SK-N-SH (cell line): Measurements from ENCODE around the gene SPI1. TPM values are rescaled to one million over a fixed set of nuclear protein-coding genes. Genes with fewer than 3 reads are reported as not detected.

Experiments used
- CTCF ChIA-PET: fragments of 300-600, 350-600 bp; formaldehyde crosslinking; extraction: SDS; loops from one replicate; lab custom pipeline; 2021; lab: Yijun Ruan, JAX
- POLR2A ChIA-PET: fragments of 350-600 bp; sonication (Branson Sonifier 250); formaldehyde crosslinking; extraction: SDS; loops from one replicate; lab custom pipeline; 2020; ENCODE audit warnings: antibody characterized with exemption, inconsistent platforms; lab: Yijun Ruan, JAX
- DNase-seq: peaks from one replicate; pipeline ENCODE4 v3.0.0; 2012
- H2AFZ ChIP-seq: fragments of 200-600 bp; sonication (generic); 2 replicates; pipeline ENCODE4 v1.8.1; 2016; ENCODE audit warnings: antibody characterized with exemption, mild to moderate bottlenecking, low read depth
- H3F3A ChIP-seq: fragments of 200-600 bp; sonication (generic); replicated peaks from 2 replicates; pipeline ENCODE3; 2016; ENCODE audit warnings: antibody characterized with exemption, mild to moderate bottlenecking; ENCODE audit not compliant: insufficient read depth
- H3K27ac ChIP-seq, 2 experiments: fragments of 200-500 bp in 1 of 2; fragments of 200-600 bp in 1 of 2; sonication (Bioruptor generic) in 1 of 2; sonication (generic), shearing (Covaris generic) in 1 of 2; 2 replicates each; pipeline versions ENCODE4 v1.5.1 to v1.6.1; 2014 to 2016; ENCODE audit warnings: low read depth in 2 of 2, inconsistent platforms in 1 of 2, low read length in 1 of 2, mild to moderate bottlenecking in 1 of 2, mixed read lengths in 1 of 2
- H3K27me3 ChIP-seq: fragments of 200-600 bp; sonication (generic), shearing (Covaris generic); 2 replicates; pipeline ENCODE4 v1.6.1; 2016; ENCODE audit warnings: mixed run types; ENCODE audit not compliant: insufficient read depth
- H3K36me3 ChIP-seq, 2 experiments: fragments of 200-500 bp in 1 of 2; fragments of 200-600 bp in 1 of 2; sonication (Bioruptor generic) in 1 of 2; sonication (generic) in 1 of 2; replicated peaks in 1 of 2; 2 replicates each; pipeline versions ENCODE3 to v1.5.1; 2014 to 2016; ENCODE audit warnings: low read length in 1 of 2, mild to moderate bottlenecking in 1 of 2; ENCODE audit not compliant: insufficient read depth in 2 of 2, control insufficient read depth in 1 of 2
- H3K4me1 ChIP-seq, 2 experiments: fragments of 200-500 bp in 1 of 2; fragments of 200-600 bp in 1 of 2; sonication (Bioruptor generic) in 1 of 2; sonication (generic), shearing (Covaris generic) in 1 of 2; 2 replicates each; pipeline versions ENCODE4 v1.5.1 to v1.6.1; 2014 to 2016; ENCODE audit warnings: low read depth in 1 of 2, low read length in 1 of 2, mixed run types in 1 of 2; ENCODE audit not compliant: insufficient read depth in 2 of 2, control insufficient read depth in 1 of 2
- H3K4me2 ChIP-seq: fragments of 200-600 bp; sonication (generic), shearing (Covaris generic); 2 replicates; pipeline ENCODE4 v1.6.1; 2017; ENCODE audit warnings: mixed run types
- H3K4me3 ChIP-seq, 2 experiments: fragments of 200-500 bp in 1 of 2; fragments of 200-600 bp in 1 of 2; sonication (Bioruptor generic) in 1 of 2; sonication (generic), shearing (Covaris generic) in 1 of 2; 2 replicates each; pipeline versions ENCODE4 v1.5.1 to v1.8.1; 2014 to 2016; ENCODE audit warnings: low read depth in 2 of 2, inconsistent platforms in 1 of 2, low read length in 1 of 2, mild to moderate bottlenecking in 1 of 2, mixed read lengths in 1 of 2, moderate library complexity in 1 of 2
- H3K79me2 ChIP-seq: fragments of 200-600 bp; sonication (generic); 2 replicates; pipeline ENCODE4 v1.8.1; 2017; ENCODE audit warnings: mild to moderate bottlenecking; ENCODE audit not compliant: insufficient read depth
- H3K9ac ChIP-seq: fragments of 200-600 bp; sonication (generic); 2 replicates; pipeline ENCODE4 v1.6.1; 2017; ENCODE audit warnings: mixed run types
- H3K9me2 ChIP-seq: fragments of 200-600 bp; sonication (generic); 2 replicates; pipeline ENCODE4 v1.6.1; 2017; ENCODE audit warnings: mixed run types
- H3K9me3 ChIP-seq: fragments of 200-600 bp; sonication (generic); 2 replicates; pipeline ENCODE4 v1.6.1; 2017; ENCODE audit warnings: mixed run types, mild to moderate bottlenecking, moderate library complexity
- H4K20me1 ChIP-seq: fragments of 200-600 bp; sonication (generic); 2 replicates; pipeline ENCODE4 v1.6.1; 2017; ENCODE audit warnings: mild to moderate bottlenecking, mixed run types; ENCODE audit not compliant: insufficient read depth
- FOSL2 ChIP-seq: IDR thresholded peaks from 2 replicates; pipeline ENCODE4 v1.4.0; 2012; ENCODE audit warnings: low read depth, mild to moderate bottlenecking, moderate library complexity, borderline replicate concordance
- FOXM1 ChIP-seq: IDR thresholded peaks from 2 replicates; pipeline ENCODE4 v1.4.0; 2012; ENCODE audit warnings: low read depth, mild to moderate bottlenecking
- GATA2 ChIP-seq: sonication (generic); formaldehyde crosslinking; IDR thresholded peaks from 2 replicates; pipeline ENCODE4 v1.5.0; 2020; ENCODE audit warnings: mild to moderate bottlenecking, missing genetic modification reagents
- JUND ChIP-seq: IDR thresholded peaks from 2 replicates; pipeline ENCODE4 v1.4.0; 2012
- MEF2A ChIP-seq: IDR thresholded peaks from 2 replicates; pipeline ENCODE4 v1.4.0; 2012; ENCODE audit warnings: low read depth, borderline replicate concordance
- NRF1 ChIP-seq: IDR thresholded peaks from 2 replicates; pipeline ENCODE4 v1.6.1; 2012; ENCODE audit warnings: low read depth, mild to moderate bottlenecking, low read length
- RFX5 ChIP-seq: IDR thresholded peaks from 2 replicates; pipeline ENCODE4 v1.6.1; 2012; ENCODE audit warnings: mild to moderate bottlenecking, improper control_type of control experiment, low read length
- TAF1 ChIP-seq: IDR thresholded peaks from 2 replicates; pipeline ENCODE4 v1.6.1; 2012; ENCODE audit warnings: low read depth, mild to moderate bottlenecking, low read length, moderate library complexity, borderline replicate concordance
- USF2 ChIP-seq: fragments of 150-350 bp; IDR thresholded peaks from 2 replicates; pipeline ENCODE4 v1.6.1; 2017; ENCODE audit warnings: antibody characterized with exemption, low read length, low read depth, borderline replicate concordance
- YY1 ChIP-seq: IDR thresholded peaks from 2 replicates; pipeline ENCODE4 v1.4.0; 2012; ENCODE audit warnings: low read depth, mild to moderate bottlenecking
- WGBS: methylation state at CpG from one replicate; pipeline ENCODE4 v1.1.6; 2017; ENCODE audit warnings: low lambda C conversion rate; 5-methylcytosine and 5-hydroxymethylcytosine counted together
- polyA plus RNA-seq, 3 experiments: library from polyadenylated mRNA; depleted of rRNA; stranded (reverse); fragments of >200 nt; gene quantifications; 2 replicates each; pipeline ENCODE4 v1.2.3, GENCODE V29; 2012
- TF ChIP-seq, protein P1 (sequence below): IDR thresholded peaks from 2 replicates; pipeline ENCODE4; 2012
- TF ChIP-seq, protein P2 (sequence below): IDR thresholded peaks from 2 replicates; pipeline ENCODE4 v1.4.0; 2012; ENCODE audit warnings: low read depth, borderline replicate concordance

SPI1 gene
- polyA plus RNA-seq, 1 of the 3 experiments (the other 2 are of a cell fraction): not detected

GRCh38 chr11:47332791-47333525 is 45.4 kb downstream of the SPI1 start:
- H3K9me3 ChIP-seq: no peaks in the 10 kb centered on the region
- no peaks in the 10 kb centered on the region for H3K4me1 ChIP-seq
- H3K9ac ChIP-seq: no peak overlapping the region
- DNase-seq: peak; percentile 40
- TF ChIP-seq RFX5 (no peak), NRF1 (no peak), GATA2 (no peak), USF2 (no peak), TAF1 (no peak), YY1 (no peak), JUND (no peak), FOSL2 (no peak), FOXM1 (no peak)
- TF ChIP-seq, protein P1, sequence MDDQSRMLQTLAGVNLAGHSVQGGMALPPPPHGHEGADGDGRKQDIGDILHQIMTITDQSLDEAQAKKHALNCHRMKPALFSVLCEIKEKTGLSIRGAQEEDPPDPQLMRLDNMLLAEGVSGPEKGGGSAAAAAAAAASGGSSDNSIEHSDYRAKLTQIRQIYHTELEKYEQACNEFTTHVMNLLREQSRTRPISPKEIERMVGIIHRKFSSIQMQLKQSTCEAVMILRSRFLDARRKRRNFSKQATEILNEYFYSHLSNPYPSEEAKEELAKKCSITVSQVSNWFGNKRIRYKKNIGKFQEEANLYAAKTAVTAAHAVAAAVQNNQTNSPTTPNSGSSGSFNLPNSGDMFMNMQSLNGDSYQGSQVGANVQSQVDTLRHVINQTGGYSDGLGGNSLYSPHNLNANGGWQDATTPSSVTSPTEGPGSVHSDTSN: no peak
- TF ChIP-seq, protein P2, sequence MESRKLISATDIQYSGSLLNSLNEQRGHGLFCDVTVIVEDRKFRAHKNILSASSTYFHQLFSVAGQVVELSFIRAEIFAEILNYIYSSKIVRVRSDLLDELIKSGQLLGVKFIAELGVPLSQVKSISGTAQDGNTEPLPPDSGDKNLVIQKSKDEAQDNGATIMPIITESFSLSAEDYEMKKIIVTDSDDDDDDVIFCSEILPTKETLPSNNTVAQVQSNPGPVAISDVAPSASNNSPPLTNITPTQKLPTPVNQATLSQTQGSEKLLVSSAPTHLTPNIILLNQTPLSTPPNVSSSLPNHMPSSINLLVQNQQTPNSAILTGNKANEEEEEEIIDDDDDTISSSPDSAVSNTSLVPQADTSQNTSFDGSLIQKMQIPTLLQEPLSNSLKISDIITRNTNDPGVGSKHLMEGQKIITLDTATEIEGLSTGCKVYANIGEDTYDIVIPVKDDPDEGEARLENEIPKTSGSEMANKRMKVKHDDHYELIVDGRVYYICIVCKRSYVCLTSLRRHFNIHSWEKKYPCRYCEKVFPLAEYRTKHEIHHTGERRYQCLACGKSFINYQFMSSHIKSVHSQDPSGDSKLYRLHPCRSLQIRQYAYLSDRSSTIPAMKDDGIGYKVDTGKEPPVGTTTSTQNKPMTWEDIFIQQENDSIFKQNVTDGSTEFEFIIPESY: no peak
- H3K79me2 ChIP-seq: no peaks in the 10 kb centered on the region
- no peak overlapping the region for H3K4me2 ChIP-seq
- peaks cover 0 to 14% of the 10 kb centered on the region in 2 experiments for H3K36me3 ChIP-seq
- ChIA-PET POLR2A (no interaction called here), CTCF (interaction anchor here (0.9 to 1.1 kb wide), 2 partner anchors 18 to 21 kb away, joined by 3 read pairs; no protein-coding TSS in a partner anchor)
- no peak overlapping the region for H3K27ac ChIP-seq
- no peak overlapping the region for H2AFZ ChIP-seq
- no peaks in the 10 kb centered on the region for H4K20me1 ChIP-seq
- no peaks in the 10 kb centered on the region for H3K27me3 ChIP-seq
- no peak overlapping the region for H3K4me3 ChIP-seq
- H3F3A ChIP-seq: no peaks in the 10 kb centered on the region
- 96% methylated on average over 15 of the region's 20 CpGs for WGBS
- H3K9me2 ChIP-seq: no peaks in the 10 kb centered on the region

DNA sequence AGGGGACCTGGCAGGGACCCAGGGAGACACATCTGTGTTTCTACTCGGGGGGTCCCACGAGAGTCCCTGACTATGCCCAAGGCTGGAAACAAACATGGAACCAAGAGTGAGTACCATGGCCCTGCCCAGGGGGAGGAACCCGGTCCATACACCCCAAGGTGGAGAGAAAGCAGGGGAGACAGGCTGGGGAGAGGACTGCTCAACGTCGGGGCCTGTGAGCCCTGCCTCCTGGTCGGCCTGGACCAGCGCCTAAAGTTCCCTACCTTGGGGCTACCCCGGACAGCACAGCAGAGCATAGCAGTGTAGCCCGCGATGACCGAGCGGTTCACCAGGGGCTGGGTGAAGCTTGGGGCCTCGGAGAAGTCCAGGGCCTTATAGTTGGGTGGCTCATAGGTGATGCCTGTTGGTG is 46.0 kb downstream of the SPI1 start:
- H3K79me2 ChIP-seq: no peaks in the 10 kb centered on the region
- no peaks in the 10 kb centered on the region for H3K9me2 ChIP-seq
- H2AFZ ChIP-seq: no peak overlapping the region
- 61% methylated on average over 6 of the region's 13 CpGs for WGBS
- no peaks in the 10 kb centered on the region for H3F3A ChIP-seq
- H3K27ac ChIP-seq: no peak overlapping the region
- H3K4me1 ChIP-seq: no peaks in the 10 kb centered on the region
- no peak overlapping the region for H3K4me2 ChIP-seq
- H3K9me3 ChIP-seq: no peaks in the 10 kb centered on the region
- TF ChIP-seq JUND (no peak), MEF2A (no peak)
- H3K36me3 ChIP-seq: peaks cover 0 to 17% of the 10 kb centered on the region in 2 experiments
- ChIA-PET POLR2A (no interaction called here), CTCF (no interaction called here)
- no peak overlapping the region for H3K9ac ChIP-seq
- no peak overlapping the region for H3K4me3 ChIP-seq
- H3K27me3 ChIP-seq: no peaks in the 10 kb centered on the region
- H4K20me1 ChIP-seq: no peaks in the 10 kb centered on the region
- peak; percentile 27 for DNase-seq
